Duodenal mucosa (tissue), 2 donors: ENCODE results near the gene COTL1.

Experiments used
- H3K27ac ChIP-seq: one replicate; pipeline ENCODE4 v1.7.0; 2013; ENCODE audit warnings: low read depth, low read length
- H3K27me3 ChIP-seq, 2 donors: one replicate each; pipeline ENCODE4 v1.7.0; 2013; ENCODE audit warnings: low read length in 2 of 2, control low read depth in 1 of 2; ENCODE audit not compliant: insufficient read depth in 2 of 2, control insufficient read depth in 1 of 2
- H3K36me3 ChIP-seq, 2 donors: one replicate each; pipeline ENCODE4 v1.7.0; 2013; ENCODE audit warnings: low read length in 2 of 2, control low read depth in 1 of 2; ENCODE audit not compliant: insufficient read depth in 2 of 2, control insufficient read depth in 1 of 2
- H3K4me1 ChIP-seq, 2 donors: one replicate each; pipeline ENCODE4 v1.7.0; 2013; ENCODE audit warnings: low read length in 2 of 2, control low read depth in 1 of 2; ENCODE audit not compliant: insufficient read depth in 2 of 2, control insufficient read depth in 1 of 2
- H3K4me3 ChIP-seq, 2 donors: one replicate each; pipeline ENCODE4 v1.7.0; 2013; ENCODE audit warnings: low read length in 2 of 2, low read depth in 1 of 2
- H3K9ac ChIP-seq, 2 donors: one replicate each; pipeline ENCODE4 v1.7.0; 2013; ENCODE audit warnings: low read length in 2 of 2, low read depth in 1 of 2
- H3K9me3 ChIP-seq, 2 donors: one replicate each; pipeline ENCODE4 v1.7.0; 2013; ENCODE audit warnings: low read length in 2 of 2, control low read depth in 1 of 2; ENCODE audit not compliant: control insufficient read depth in 1 of 2

COTL1 gene

DNA sequence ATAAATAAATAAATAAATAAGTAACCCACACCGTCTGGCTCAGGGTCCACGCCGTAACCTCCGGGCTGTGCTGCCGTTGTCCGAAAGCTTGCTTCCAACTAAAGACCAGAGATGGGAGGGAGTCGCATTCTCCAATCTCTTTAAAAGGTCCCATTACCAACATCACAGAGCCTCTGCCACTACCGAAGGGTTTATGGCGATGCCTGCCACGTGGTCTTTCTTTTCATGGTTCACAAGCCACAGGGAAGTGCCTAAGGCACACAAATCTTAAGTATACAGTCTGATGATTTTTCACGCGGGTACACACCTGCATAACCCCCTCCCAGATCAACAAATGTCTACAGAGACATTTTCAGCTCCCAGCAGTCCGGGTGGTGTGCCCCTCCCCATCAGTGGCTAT, 1.4 kb downstream of the COTL1 start:
- Histone ChIP-seq H3K36me3 (peaks cover 0 to 22% of the 10 kb centered on the region in 2 donors), H3K27me3 (no peaks in the 10 kb centered on the region), H3K27ac (no peak overlapping the region), H3K4me1 (peaks cover 23 to 47% of the 10 kb centered on the region in 2 donors), H3K9ac (peak overlapping the region; percentile 65 to 87), H3K4me3 (peak overlapping the region; percentile 82 to 87), H3K9me3 (no peaks in the 10 kb centered on the region)

DNA sequence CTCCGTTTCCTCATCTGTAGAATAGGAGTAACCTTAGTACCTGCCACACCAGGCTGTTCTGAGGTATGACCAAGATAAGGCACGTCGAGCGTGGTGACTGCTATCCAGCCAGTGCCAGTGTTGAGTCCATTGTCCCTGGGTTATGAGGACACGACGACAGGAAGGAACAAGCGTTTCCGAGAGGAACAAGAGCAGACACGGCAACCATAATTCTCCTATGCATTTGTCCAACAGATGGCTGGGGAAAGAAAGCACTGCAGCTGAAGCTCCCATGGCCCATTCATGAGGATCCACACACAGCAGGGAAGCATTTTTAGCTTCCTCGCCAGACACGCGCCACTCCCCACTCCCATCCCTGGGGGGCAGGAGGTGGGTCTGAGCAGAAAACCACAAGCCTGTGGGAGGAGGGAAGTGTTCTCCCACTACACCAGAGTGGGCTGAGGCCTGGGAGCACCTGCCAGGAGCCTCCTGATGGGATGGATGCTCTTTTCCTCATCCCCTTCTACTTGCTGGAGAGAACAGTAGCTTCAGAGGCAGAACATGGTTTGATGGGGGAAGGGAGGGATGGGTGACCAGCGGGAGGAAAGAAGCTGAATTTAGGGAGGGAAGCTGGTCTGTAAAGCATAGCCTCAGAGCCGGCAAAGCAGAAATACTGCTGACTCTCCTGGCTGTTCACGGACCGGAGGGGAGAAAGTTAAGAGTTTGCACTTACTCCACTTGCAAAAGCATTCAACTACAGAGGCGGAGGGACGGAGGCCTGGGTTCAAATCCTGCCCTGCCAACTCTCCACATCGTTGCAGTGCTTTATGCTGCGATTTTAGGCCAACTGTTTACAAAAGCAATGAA, 2.7 kb downstream of the COTL1 start:
- Histone ChIP-seq H3K4me1 (peaks cover 23 to 53% of the 10 kb centered on the region in 2 donors), H3K4me3 (peak overlapping the region; percentile 33 to 42), H3K9ac (peak overlapping the region in 1 of 2 donors; percentile 22), H3K27me3 (no peaks in the 10 kb centered on the region), H3K9me3 (no peaks in the 10 kb centered on the region), H3K36me3 (peaks cover 0 to 30% of the 10 kb centered on the region in 2 donors), H3K27ac (no peak overlapping the region)

DNA sequence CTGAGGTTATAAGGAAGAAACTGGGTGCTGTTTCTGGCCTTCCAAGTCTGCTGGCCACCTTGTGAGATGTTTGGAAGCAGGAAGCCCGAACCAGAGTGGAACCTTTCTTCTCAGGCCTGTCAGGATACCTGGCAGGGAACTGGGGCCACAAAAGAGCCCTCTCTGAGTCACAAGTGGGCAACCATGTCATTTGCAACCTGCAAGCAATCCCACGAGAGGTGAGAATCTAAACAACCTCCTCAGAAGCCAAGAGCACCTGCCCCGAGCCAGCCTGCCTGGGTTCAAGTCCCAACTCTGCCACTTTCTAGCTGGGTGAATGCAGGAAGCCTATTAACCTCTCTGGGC, 3.3 kb downstream of the COTL1 start:
- Histone ChIP-seq H3K27ac (no peak overlapping the region), H3K9ac (peak overlapping the region in 1 of 2 donors; percentile 22), H3K9me3 (no peaks in the 10 kb centered on the region)

DNA sequence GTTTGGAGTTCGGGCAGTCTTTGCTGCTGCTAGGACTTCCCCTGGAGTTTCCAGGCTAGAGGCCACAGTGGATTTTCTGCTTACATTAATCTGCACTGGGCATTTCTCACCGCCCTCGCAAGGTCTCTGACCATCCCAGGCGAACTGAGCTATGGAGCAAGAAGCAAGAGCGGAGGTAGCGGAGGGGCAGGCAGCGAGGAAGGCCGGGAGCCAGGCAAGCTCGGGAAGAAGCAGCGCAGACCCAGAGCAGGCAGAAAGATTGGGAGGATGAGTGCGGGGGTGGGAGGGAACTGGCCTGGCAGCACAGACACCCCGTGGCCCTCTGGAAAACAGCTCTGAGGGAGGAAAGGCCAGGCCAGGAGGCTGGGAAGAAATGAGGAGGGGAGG, 3.8 kb downstream of the COTL1 start:
- Histone ChIP-seq H3K27me3 (no peaks in the 10 kb centered on the region), H3K4me3 (peak overlapping the region in 1 of 2 donors; percentile 8), H3K27ac (no peak overlapping the region), H3K36me3 (peaks cover 0 to 36% of the 10 kb centered on the region in 2 donors), H3K9me3 (no peaks in the 10 kb centered on the region), H3K4me1 (peaks cover 22 to 53% of the 10 kb centered on the region in 2 donors), H3K9ac (no peak overlapping the region)

More for the DNA sequence above, 3.3 kb downstream of the COTL1 start:
- Histone ChIP-seq H3K4me3 (peak overlapping the region in 1 of 2 donors; percentile 42), H3K36me3 (peaks cover 0 to 33% of the 10 kb centered on the region in 2 donors), H3K4me1 (peaks cover 23 to 53% of the 10 kb centered on the region in 2 donors), H3K27me3 (no peaks in the 10 kb centered on the region)

DNA sequence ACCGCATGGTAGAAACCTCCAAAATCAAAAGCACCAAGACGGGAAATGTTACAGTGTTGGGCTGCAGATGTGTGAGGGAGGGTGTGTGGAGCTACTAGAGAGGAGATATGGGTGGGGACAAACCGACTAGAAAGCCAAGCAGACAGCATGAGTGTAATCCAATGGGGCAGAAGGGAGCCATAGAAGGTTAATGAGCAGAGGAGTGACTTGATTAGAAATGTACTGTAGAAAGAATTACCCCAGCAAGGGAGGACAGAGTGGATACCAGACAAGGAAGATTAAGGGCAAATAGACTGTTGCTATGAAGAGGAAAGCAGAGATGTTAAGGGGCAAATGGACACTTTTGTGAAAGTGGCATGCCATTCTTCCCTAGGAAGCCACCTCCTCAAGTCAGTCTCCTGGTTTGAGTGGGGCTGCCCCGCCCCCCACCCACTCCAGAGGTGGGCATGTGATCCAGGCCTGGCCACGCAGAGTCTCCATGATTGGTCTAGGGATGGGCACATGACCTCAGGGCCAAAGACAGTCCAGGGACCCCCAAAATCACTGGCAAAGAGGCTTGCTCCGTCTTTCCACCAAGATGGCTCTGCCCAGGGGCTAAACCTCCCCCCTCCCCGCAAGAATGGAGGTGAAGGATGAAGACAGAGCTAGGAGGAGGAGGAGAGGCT, 4.3 kb downstream of the COTL1 start:
- H3K4me1 ChIP-seq = peaks cover 17 to 48% of the 10 kb centered on the region in 2 donors

DNA sequence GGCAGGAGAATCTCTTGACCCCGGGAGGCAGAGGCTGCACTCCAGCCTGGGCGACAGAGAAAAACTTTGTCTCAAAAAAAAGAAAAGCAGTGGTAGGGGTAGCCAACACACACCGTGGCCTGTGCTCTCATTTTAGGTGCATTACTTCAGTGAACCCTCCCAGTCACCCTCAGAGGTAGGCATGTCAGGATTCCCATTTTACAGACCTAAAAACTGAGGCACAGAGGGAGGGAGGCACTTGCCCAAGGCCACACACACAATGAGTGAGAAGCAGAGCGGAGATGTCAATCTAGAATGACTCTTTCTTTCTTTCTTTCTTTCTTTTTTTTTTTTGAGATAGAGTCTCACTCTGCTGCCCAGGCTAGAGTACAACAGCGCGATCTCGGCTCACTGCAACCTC, 5.2 kb downstream of the COTL1 start:
- Histone ChIP-seq H3K4me3 (no peak overlapping the region), H3K36me3 (peaks cover 0 to 38% of the 10 kb centered on the region in 2 donors), H3K9ac (no peak overlapping the region), H3K27me3 (no peaks in the 10 kb centered on the region), H3K4me1 (peaks cover 15 to 52% of the 10 kb centered on the region in 2 donors), H3K27ac (no peak overlapping the region), H3K9me3 (no peaks in the 10 kb centered on the region)

More for the DNA sequence above, 4.3 kb downstream of the COTL1 start:
- Histone ChIP-seq H3K4me3 (peak overlapping the region in 1 of 2 donors; percentile 8), H3K27me3 (no peaks in the 10 kb centered on the region), H3K27ac (no peak overlapping the region), H3K9me3 (no peaks in the 10 kb centered on the region), H3K36me3 (peaks cover 0 to 38% of the 10 kb centered on the region in 2 donors), H3K9ac (no peak overlapping the region)

DNA sequence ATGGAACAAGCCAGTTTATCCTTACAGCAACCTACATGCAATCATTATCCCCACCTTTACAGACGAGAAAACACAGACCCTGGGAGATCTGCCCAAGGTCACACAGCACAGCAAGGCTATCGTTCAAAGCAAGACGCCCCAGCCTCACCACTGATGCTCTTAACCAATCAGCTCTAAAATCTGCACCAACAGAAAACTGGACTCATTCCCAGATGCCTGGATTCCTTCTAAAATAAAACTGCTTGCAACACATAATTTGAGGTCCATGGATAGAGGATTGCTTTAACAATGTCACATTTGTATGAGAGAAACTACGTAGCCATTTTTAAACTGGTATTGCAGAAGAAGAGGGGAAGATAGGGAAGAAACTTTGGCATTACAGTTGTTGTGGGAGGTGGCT, 6.8 kb downstream of the COTL1 start:
- Histone ChIP-seq H3K9ac (no peak overlapping the region), H3K27ac (no peak overlapping the region), H3K36me3 (peaks cover 0 to 42% of the 10 kb centered on the region in 2 donors)

DNA sequence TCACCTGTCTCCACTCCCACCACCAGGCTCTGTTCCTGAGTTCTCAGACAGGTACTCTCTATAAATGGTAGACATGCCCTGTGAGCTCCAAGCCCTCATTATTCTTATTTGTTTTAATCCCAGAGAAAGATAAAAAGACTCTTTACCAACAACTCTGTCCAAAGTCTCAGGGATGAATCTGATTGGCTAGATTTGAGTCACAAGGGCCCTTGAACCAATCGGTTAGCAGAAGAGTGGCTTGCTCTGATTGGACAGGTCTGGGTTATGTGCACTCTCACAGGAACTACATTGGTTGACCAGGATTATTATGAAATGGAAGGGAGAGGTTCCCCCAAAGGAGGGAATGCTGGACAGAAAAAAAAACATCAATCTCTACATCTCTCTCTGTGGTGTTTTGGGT, 7.5 kb downstream of the COTL1 start:
- Histone ChIP-seq H3K36me3 (peaks cover 0 to 46% of the 10 kb centered on the region in 2 donors), H3K9ac (no peak overlapping the region), H3K27me3 (no peaks in the 10 kb centered on the region), H3K4me3 (no peak overlapping the region), H3K4me1 (peaks cover 25 to 42% of the 10 kb centered on the region in 2 donors), H3K27ac (no peak overlapping the region), H3K9me3 (no peaks in the 10 kb centered on the region)

More for the DNA sequence above, 6.8 kb downstream of the COTL1 start:
- Histone ChIP-seq H3K27me3 (no peaks in the 10 kb centered on the region), H3K4me3 (no peak overlapping the region), H3K9me3 (no peaks in the 10 kb centered on the region), H3K4me1 (peaks cover 21 to 49% of the 10 kb centered on the region in 2 donors)

DNA sequence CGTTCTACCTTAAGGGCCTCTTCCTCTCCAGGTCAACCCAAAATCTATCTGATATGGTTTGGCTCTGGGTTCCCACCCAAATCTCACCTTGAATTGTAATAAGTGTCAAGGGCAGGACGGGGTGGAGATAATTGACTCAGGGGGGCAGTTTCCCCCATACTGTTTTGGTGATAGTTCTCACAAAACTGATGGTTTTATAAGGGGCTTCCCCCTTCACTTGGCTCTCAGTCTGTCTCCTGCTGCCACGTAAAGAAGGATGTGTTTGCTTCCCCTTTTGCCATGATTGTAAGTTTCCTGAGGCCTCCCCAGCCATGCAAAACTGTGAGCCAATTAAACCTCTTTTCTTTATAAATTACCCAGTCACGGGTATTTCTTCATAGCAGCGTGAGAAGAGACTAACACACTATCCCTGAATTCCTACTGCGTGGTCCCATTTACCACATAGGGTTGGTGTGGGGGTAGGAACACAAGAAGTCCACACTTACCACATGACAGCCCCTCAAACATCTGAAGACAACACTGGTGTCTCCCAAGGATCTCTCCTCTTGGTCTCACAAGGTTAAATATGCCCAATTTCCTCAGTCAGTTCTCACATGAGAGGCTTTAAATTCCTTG, 8.2 kb downstream of the COTL1 start:
- Histone ChIP-seq H3K4me3 (no peak overlapping the region), H3K36me3 (peaks cover 0 to 41% of the 10 kb centered on the region in 2 donors), H3K9ac (no peak overlapping the region), H3K27me3 (no peaks in the 10 kb centered on the region), H3K4me1 (peaks cover 18 to 39% of the 10 kb centered on the region in 2 donors), H3K27ac (no peak overlapping the region), H3K9me3 (no peaks in the 10 kb centered on the region)

DNA sequence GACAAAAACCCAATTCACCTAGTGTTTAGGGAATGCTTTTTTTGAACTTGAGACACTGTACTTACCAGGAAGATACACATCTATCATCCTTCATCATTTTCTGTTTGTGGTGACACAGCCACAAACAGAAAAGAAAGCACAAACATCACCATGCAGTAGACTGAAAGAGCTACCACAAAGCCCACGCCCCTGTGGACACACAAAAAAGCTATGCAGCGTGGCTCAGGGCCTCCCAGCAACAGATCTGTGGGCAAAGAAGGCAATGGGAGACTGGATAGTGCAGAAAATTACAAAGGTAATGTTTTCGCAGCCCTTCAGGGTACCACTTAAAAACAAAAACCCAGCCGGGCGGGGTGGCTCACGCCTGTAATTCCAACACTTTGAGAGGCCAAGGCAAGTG, 9.6 kb downstream of the COTL1 start:
- Histone ChIP-seq H3K4me1 (peaks cover 19 to 35% of the 10 kb centered on the region in 2 donors), H3K36me3 (peaks cover 0 to 32% of the 10 kb centered on the region in 2 donors), H3K27me3 (no peaks in the 10 kb centered on the region), H3K9ac (no peak overlapping the region), H3K9me3 (no peaks in the 10 kb centered on the region), H3K27ac (peak overlapping the region; percentile 0), H3K4me3 (no peak overlapping the region)
